IPS DF 4.7 (cell line): ENCODE data around the gene ZBTB4.

Experiments used
- DNase-seq: peaks from one replicate; pipeline ENCODE4 v3.0.0-alpha.2; 2013; ENCODE audit warnings: low spot score; ENCODE audit errors: extremely low read depth

ZBTB4 gene

GRCh38 chr17:7440834-7441195, 38.6 kb downstream of the ZBTB4 start:
- no peak for DNase-seq

GRCh38 chr17:7440113-7440833, 39.2 kb downstream of the ZBTB4 start:
- DNase-seq = no peak

GRCh38 chr17:7439462-7440112, 39.8 kb downstream of the ZBTB4 start, which contains the start of gene FGF11:
Gene FGF11, plus strand, starts transcription at chr17:7439512. Its CDS starts 109 bp downstream, at chr17:7439621.
- DNase-seq = no peak

- no peak for DNase-seq
These were observed 40.6 kb downstream of the ZBTB4 start for GRCh38 chr17:7438656-7439460.

- no peak for DNase-seq
These were observed 41.3 kb downstream of the ZBTB4 start for GRCh38 chr17:7437950-7438614.

- no peak for DNase-seq
These were observed 42.0 kb downstream of the ZBTB4 start for GRCh38 chr17:7437369-7437863.

GRCh38 chr17:7436556-7437368, 42.7 kb downstream of the ZBTB4 start:
- peak; percentile 51 for DNase-seq

GRCh38 chr17:7435676-7436555, 43.5 kb downstream of the ZBTB4 start:
- no peak for DNase-seq

GRCh38 chr17:7432296-7432695, 47.1 kb downstream of the ZBTB4 start:
- no peak for DNase-seq

- DNase-seq = no peak
These were observed 48.2 kb downstream of the ZBTB4 start for GRCh38 chr17:7431231-7431630.

- no peak for DNase-seq
These were observed 49.7 kb downstream of the ZBTB4 start for GRCh38 chr17:7429722-7430121.

GRCh38 chr17:7428557-7428956, 50.9 kb downstream of the ZBTB4 start, which contains the start of gene SPEM3:
Gene SPEM3, plus strand, starts transcription at chr17:7428857. Its CDS starts 46 bp downstream, at chr17:7428903.
- no peak for DNase-seq

GRCh38 chr17:7427549-7427948, 51.9 kb downstream of the ZBTB4 start:
- no peak for DNase-seq

GRCh38 chr17:7426896-7427489, 52.4 kb downstream of the ZBTB4 start:
- DNase-seq = no peak

GRCh38 chr17:7426203-7426863, 53.1 kb downstream of the ZBTB4 start:
- no peak for DNase-seq

- DNase-seq = no peak
These were observed 53.7 kb downstream of the ZBTB4 start for GRCh38 chr17:7425756-7426155.

- DNase-seq = no peak
These were observed 54.1 kb downstream of the ZBTB4 start, which contains the start of gene SPEM2 for GRCh38 chr17:7425316-7425715. Gene SPEM2, plus strand, starts transcription at chr17:7425616. Its CDS starts 73 bp downstream, at chr17:7425689.

GRCh38 chr17:7423679-7424078, 55.8 kb downstream of the ZBTB4 start:
- no peak for DNase-seq
